Endothelial cell of umbilical vein (primary cell): ENCODE results near the gene PCDHB15. TPM values are rescaled to one million over a fixed set of nuclear protein-coding genes. Genes with fewer than 3 reads are reported as not detected.

Experiments
- BruUV-seq: library from RNA; stranded (reverse); fragments of 400-500 nt; replicated peaks from 2 replicates; lab custom pipeline; 2021; lab: Mats Ljungman, UMichigan
- CTCF ChIA-PET: fragments of 300-600, 350-600 bp; sonication (Branson Sonifier 250); formaldehyde crosslinking; loops from one replicate; lab custom pipeline; 2021; ENCODE audit warnings: antibody characterized with exemption, inconsistent platforms; lab: Charles Lee
- POLR2A ChIA-PET: fragments of 300-600, 350-600 bp; sonication (Branson Sonifier 250); formaldehyde crosslinking; loops from one replicate; lab custom pipeline; 2021; ENCODE audit warnings: antibody characterized with exemption, inconsistent platforms; lab: Charles Lee
- DNase-seq: peaks from one replicate; pipeline ENCODE4 v3.0.0-alpha.2; 2011; ENCODE audit warnings: low read depth, low spot score
- FAIRE-seq: peaks from 2 replicates; lab custom pipeline; 2011; peaks lifted over from hg19 to GRCh38; lab: Jason Lieb, UNC
- H2AFZ ChIP-seq: 2 replicates; pipeline ENCODE4 v1.6.0; 2012; ENCODE audit warnings: low read depth, low read length, control low read depth, inconsistent platforms
- H3K27ac ChIP-seq: 2 replicates; pipeline ENCODE4 v1.5.1; 2011; ENCODE audit warnings: low read depth, mild to moderate bottlenecking, control low read depth, low read length, moderate library complexity; ENCODE audit not compliant: insufficient read depth
- H3K27me3 ChIP-seq, 2 experiments: 2 replicates each; pipeline versions ENCODE4 v1.6.0 to v1.6.1; 2011; ENCODE audit warnings: low read length in 2 of 2, mixed read lengths in 1 of 2; ENCODE audit not compliant: control insufficient read depth in 2 of 2, insufficient read depth in 2 of 2
- H3K36me3 ChIP-seq, 2 experiments: 2 replicates in 1 of 2; 3 replicates in 1 of 2; pipeline ENCODE4 v1.5.1; 2011; ENCODE audit warnings: low read length in 2 of 2, mild to moderate bottlenecking in 1 of 2, moderate library complexity in 1 of 2; ENCODE audit not compliant: control insufficient read depth in 2 of 2, insufficient read depth in 2 of 2; ENCODE audit errors: extremely low read depth in 1 of 2
- H3K4me1 ChIP-seq: 3 replicates; pipeline ENCODE4 v1.5.1; 2011; ENCODE audit warnings: mild to moderate bottlenecking, low read length; ENCODE audit not compliant: control insufficient read depth, insufficient read depth; ENCODE audit errors: extremely low read depth
- H3K4me2 ChIP-seq: 2 replicates; pipeline ENCODE4 v1.6.1; 2011; ENCODE audit warnings: low read length, control low read depth, mixed read lengths; ENCODE audit not compliant: insufficient read depth
- H3K4me3 ChIP-seq, 3 experiments: fragments of 200-600 bp in 1 of 3; sonication (generic), shearing (Covaris generic) in 1 of 3; replicated peaks in 1 of 3; 2 replicates each; pipeline ENCODE4 v1.5.1; 2011 to 2016; ENCODE audit warnings: control low read depth in 3 of 3, low read length in 3 of 3, mild to moderate bottlenecking in 2 of 3, inconsistent platforms in 1 of 3, low read depth in 1 of 3, moderate library complexity in 1 of 3; ENCODE audit not compliant: insufficient read depth in 1 of 3
- H3K79me2 ChIP-seq: 2 replicates; pipeline ENCODE4 v1.6.0; 2012; ENCODE audit warnings: low read length, inconsistent platforms; ENCODE audit not compliant: control insufficient read depth, insufficient read depth
- H3K9ac ChIP-seq: replicated peaks from 2 replicates; pipeline ENCODE3; 2011; ENCODE audit warnings: low read length, control low read depth; ENCODE audit not compliant: insufficient read depth; ENCODE audit errors: extremely low read depth
- H3K9me1 ChIP-seq: replicated peaks from 3 replicates; pipeline ENCODE4 v1.6.0; 2011; ENCODE audit warnings: mild to moderate bottlenecking, low read length; ENCODE audit not compliant: control insufficient read depth, insufficient read depth; ENCODE audit errors: extremely low read depth
- H3K9me3 ChIP-seq: replicated peaks from 2 replicates; pipeline ENCODE4 v1.5.1; 2012; ENCODE audit warnings: low read length, inconsistent platforms; ENCODE audit not compliant: control insufficient read depth, insufficient read depth
- H4K20me1 ChIP-seq: replicated peaks from 2 replicates; pipeline ENCODE3; 2011; ENCODE audit warnings: mild to moderate bottlenecking, low read length; ENCODE audit not compliant: control insufficient read depth, insufficient read depth; ENCODE audit errors: extremely low read depth
- EZH2 ChIP-seq: IDR thresholded peaks from 2 replicates; pipeline ENCODE4 v1.6.1; 2012; ENCODE audit warnings: borderline replicate concordance, low read depth, mild to moderate bottlenecking, moderate library complexity, low read length, inconsistent platforms; ENCODE audit not compliant: severe bottlenecking
- FOS ChIP-seq: IDR thresholded peaks from 2 replicates; pipeline ENCODE4 v1.6.1; 2011; ENCODE audit warnings: mild to moderate bottlenecking, low read length, moderate library complexity, borderline replicate concordance; ENCODE audit not compliant: insufficient read depth
- GATA2 ChIP-seq: IDR thresholded peaks from 2 replicates; pipeline ENCODE4 v1.7.0; 2011; ENCODE audit warnings: low read depth, mild to moderate bottlenecking, moderate library complexity, mixed read lengths, low read length; ENCODE audit not compliant: insufficient read length, insufficient read depth
- JUN ChIP-seq: IDR thresholded peaks from 2 replicates; pipeline ENCODE4 v1.6.1; 2011; ENCODE audit warnings: borderline replicate concordance, low read depth; ENCODE audit not compliant: insufficient read length, insufficient read depth
- MAX ChIP-seq: IDR thresholded peaks from 2 replicates; pipeline ENCODE4 v1.6.1; 2011; ENCODE audit not compliant: insufficient read depth, insufficient read length
- MYC ChIP-seq: IDR thresholded peaks from one replicate; pipeline ENCODE4 v1.6.1; 2011; ENCODE audit warnings: mild to moderate bottlenecking, low read depth, low read length
- POLR2A ChIP-seq: IDR thresholded peaks from 2 replicates; pipeline ENCODE4 v1.6.1; 2012; ENCODE audit warnings: low read depth, mild to moderate bottlenecking, control low read depth, low read length
- POLR2AphosphoS5 ChIP-seq: IDR thresholded peaks from 2 replicates; pipeline ENCODE4 v1.6.1; 2012; ENCODE audit warnings: low read depth, mild to moderate bottlenecking, control low read depth, low read length, moderate library complexity; ENCODE audit not compliant: insufficient read depth
- dilution Hi-C: fragments of 300-500 bp; cut with MboI; formaldehyde crosslinking; loops from one replicate; pipeline ENCODE4 v1.15.0; 2019; ENCODE audit warnings: low sequenced_read_pairs; ENCODE audit not compliant: extremely low pct_ligation_motif_present
- intact Hi-C: fragments of 100-400 bp; cut with micrococcal nuclease; formaldehyde crosslinking; loops from one replicate; pipeline ENCODE4 v1.10.0; 2022
- polyA plus RNA-seq, 4 experiments: library from polyadenylated mRNA; depleted of rRNA in 3 of 4; stranded (reverse) in 3 of 4; unstranded in 1 of 4; fragments of >200 nt; gene quantifications; 2 replicates each; pipeline versions ENCODE4 v1.2.1 to v1.2.3, GENCODE V29; 2011 to 2012; ENCODE audit warnings: missing spikeins in 1 of 4
- total RNA-seq: library from RNA; stranded (reverse); gene quantifications from 2 replicates; pipeline ENCODE4 v1.2.3, GENCODE V29; 2021
- TF ChIP-seq, protein P1 (sequence below), 2 donors: IDR thresholded peaks; 1 replicate in 1 of 2; 2 replicates in 1 of 2; pipeline ENCODE4 v1.5.1; 2011; ENCODE audit warnings: low read length in 2 of 2, mild to moderate bottlenecking in 2 of 2, moderate library complexity in 2 of 2, control low read depth in 1 of 2, inconsistent platforms in 1 of 2, low read depth in 1 of 2; ENCODE audit not compliant: insufficient read depth in 1 of 2; ENCODE audit errors: extremely low read depth in 1 of 2

The PCDHB15 gene
- total and polyA plus RNA-seq, 2 donors (not counting 3 experiments of a cell fraction or from before 2014, with no cell fraction given) = 0.55 to 0.69 TPM

DNA sequence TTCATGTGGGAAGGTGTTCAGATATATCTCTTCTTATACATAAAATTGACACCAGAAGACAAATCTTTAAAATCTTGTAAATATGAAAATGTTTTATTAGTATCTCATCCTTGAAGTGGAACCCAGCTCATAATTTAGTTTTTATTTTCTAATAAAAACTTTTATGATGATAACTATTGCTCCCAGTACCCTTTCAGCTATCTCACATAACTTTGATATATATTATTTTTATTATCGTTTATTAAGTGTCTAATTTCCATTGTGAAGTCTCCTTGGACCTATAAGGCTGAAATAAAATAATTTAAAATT is 16.0 kb downstream of the PCDHB15 start:
- dilution Hi-C loops = no loop called here
- H3K9me3 ChIP-seq = peaks cover 6% of the 10 kb centered on the region

More for the DNA sequence above, 16.0 kb downstream of the PCDHB15 start:
- no TSS peak for BruUV-seq
- Histone ChIP-seq H3K9ac (no peak overlapping the region), H3K27me3 (no peaks in the 10 kb centered on the region), H3K36me3 (no peaks in the 10 kb centered on the region), H3K27ac (no peak overlapping the region), H3K9me1 (no peaks in the 10 kb centered on the region), H4K20me1 (no peaks in the 10 kb centered on the region), H3K4me3 (no peak overlapping the region), H3K4me2 (no peak overlapping the region), H3K79me2 (no peaks in the 10 kb centered on the region), H2AFZ (no peak overlapping the region), H3K4me1 (no peaks in the 10 kb centered on the region)
- TF ChIP-seq JUN (no peak), MYC (no peak), EZH2 (no peak), FOS (no peak), GATA2 (no peak), MAX (no peak), POLR2A (no peak), POLR2AphosphoS5 (no peak)
- TF ChIP-seq, protein P1, sequence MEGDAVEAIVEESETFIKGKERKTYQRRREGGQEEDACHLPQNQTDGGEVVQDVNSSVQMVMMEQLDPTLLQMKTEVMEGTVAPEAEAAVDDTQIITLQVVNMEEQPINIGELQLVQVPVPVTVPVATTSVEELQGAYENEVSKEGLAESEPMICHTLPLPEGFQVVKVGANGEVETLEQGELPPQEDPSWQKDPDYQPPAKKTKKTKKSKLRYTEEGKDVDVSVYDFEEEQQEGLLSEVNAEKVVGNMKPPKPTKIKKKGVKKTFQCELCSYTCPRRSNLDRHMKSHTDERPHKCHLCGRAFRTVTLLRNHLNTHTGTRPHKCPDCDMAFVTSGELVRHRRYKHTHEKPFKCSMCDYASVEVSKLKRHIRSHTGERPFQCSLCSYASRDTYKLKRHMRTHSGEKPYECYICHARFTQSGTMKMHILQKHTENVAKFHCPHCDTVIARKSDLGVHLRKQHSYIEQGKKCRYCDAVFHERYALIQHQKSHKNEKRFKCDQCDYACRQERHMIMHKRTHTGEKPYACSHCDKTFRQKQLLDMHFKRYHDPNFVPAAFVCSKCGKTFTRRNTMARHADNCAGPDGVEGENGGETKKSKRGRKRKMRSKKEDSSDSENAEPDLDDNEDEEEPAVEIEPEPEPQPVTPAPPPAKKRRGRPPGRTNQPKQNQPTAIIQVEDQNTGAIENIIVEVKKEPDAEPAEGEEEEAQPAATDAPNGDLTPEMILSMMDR (IDR thresholded peaks at IDR 0.05; ENCODE audit: extremely low read depth in 1 of 2, insufficient read depth in 1 of 2, low read depth in 1 of 2, low read length in 2 of 2) = no peak
- ChIA-PET CTCF (no interaction called here), POLR2A (no interaction called here)
- FAIRE-seq (no peak), DNase-seq (no peak)
- intact Hi-C loops = no loop called here
